HUES48 (cell line): ENCODE data around the gene HTRA3.
"Not testable (repeated sequence)": the region's sequence is repeated elsewhere in the genome, so short reads cannot be mapped to it uniquely, and the experiment has no call there.

Experiments used
- H3K27ac ChIP-seq: one replicate; pipeline ENCODE4 v1.7.0; 2013; ENCODE audit warnings: low read depth, low read length, inconsistent platforms
- H3K27me3 ChIP-seq: 2 replicates; pipeline ENCODE4 v1.6.1; 2013; ENCODE audit warnings: mild to moderate bottlenecking, low read length; ENCODE audit not compliant: control insufficient read depth, insufficient read depth
- H3K36me3 ChIP-seq: 2 replicates; pipeline ENCODE4 v1.6.1; 2013; ENCODE audit warnings: low read length; ENCODE audit not compliant: control insufficient read depth, insufficient read depth
- H3K4me1 ChIP-seq: 2 replicates; pipeline ENCODE4 v1.6.1; 2013; ENCODE audit warnings: mild to moderate bottlenecking, low read length; ENCODE audit not compliant: control insufficient read depth, insufficient read depth
- H3K4me3 ChIP-seq: 2 replicates; pipeline ENCODE4 v1.5.1; 2013; ENCODE audit warnings: mild to moderate bottlenecking, low read depth, low read length
- H3K9ac ChIP-seq: 2 replicates; pipeline ENCODE4 v1.6.1; 2013; ENCODE audit warnings: mild to moderate bottlenecking, low read depth, low read length, moderate library complexity
- H3K9me3 ChIP-seq: 2 replicates; pipeline ENCODE4 v1.6.1; 2013; ENCODE audit warnings: low read length; ENCODE audit not compliant: control insufficient read depth, insufficient read depth

The HTRA3 gene

GRCh38 chr4:8344377-8344776, 74.8 kb downstream of the HTRA3 start:
- H3K9ac ChIP-seq: no peak overlapping the region
- H3K36me3 ChIP-seq: no peaks in the 10 kb centered on the region
- no peaks in the 10 kb centered on the region for H3K27me3 ChIP-seq
- H3K27ac ChIP-seq: no peak overlapping the region
- H3K4me1 ChIP-seq: peaks cover 4% of the 10 kb centered on the region; the same call in 1 of the 2 replicates
- H3K4me3 ChIP-seq: no peak overlapping the region
- no peaks in the 10 kb centered on the region for H3K9me3 ChIP-seq

GRCh38 chr4:8345053-8345945, 75.7 kb downstream of the HTRA3 start:
- Histone ChIP-seq H3K27ac (no peak overlapping the region), H3K9ac (no peak overlapping the region), H3K4me3 (no peak overlapping the region), H3K27me3 (no peaks in the 10 kb centered on the region), H3K36me3 (no peaks in the 10 kb centered on the region), H3K4me1 (peaks cover 4% of the 10 kb centered on the region; the same call in 1 of the 2 replicates), H3K9me3 (no peaks in the 10 kb centered on the region)

GRCh38 chr4:8345946-8346814, 76.6 kb downstream of the HTRA3 start:
- H3K27ac ChIP-seq: no peak overlapping the region
- H3K36me3 ChIP-seq: no peaks in the 10 kb centered on the region
- no peak overlapping the region for H3K9ac ChIP-seq
- no peak overlapping the region for H3K4me3 ChIP-seq
- H3K27me3 ChIP-seq: no peaks in the 10 kb centered on the region
- H3K9me3 ChIP-seq: no peaks in the 10 kb centered on the region
- peaks cover 7% of the 10 kb centered on the region; the same call in 1 of the 2 replicates for H3K4me1 ChIP-seq

- H3K4me3 ChIP-seq: no peak overlapping the region
- peaks cover 11% of the 10 kb centered on the region; the same call in 1 of the 2 replicates for H3K4me1 ChIP-seq
- H3K36me3 ChIP-seq: no peaks in the 10 kb centered on the region
- H3K9ac ChIP-seq: no peak overlapping the region
- no peaks in the 10 kb centered on the region for H3K9me3 ChIP-seq
- H3K27ac ChIP-seq: no peak overlapping the region
- H3K27me3 ChIP-seq: no peaks in the 10 kb centered on the region; the same call in 1 of the 2 replicates
Measured at GRCh38 chr4:8346838-8347605, 77.5 kb downstream of the HTRA3 start.

DNA sequence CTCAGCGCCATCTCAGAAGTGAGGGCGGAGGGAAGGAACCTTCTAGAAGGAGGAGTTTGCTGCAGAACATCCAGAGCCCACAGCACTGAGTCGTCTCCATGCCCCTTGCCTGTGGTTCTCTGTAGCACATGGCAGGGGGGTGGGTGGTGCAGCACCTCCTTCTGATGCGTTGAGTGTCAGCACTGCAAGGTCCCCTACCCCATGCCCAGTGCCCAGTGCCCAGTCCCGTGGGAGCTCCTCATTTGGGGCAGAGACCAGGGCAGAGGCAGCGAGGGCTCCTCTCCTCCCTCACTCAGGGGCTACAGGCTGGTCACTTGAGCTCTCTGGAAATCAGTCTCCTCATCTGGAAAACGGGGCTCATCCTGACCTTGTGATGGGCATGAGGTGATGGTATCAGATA, 78.1 kb downstream of the HTRA3 start:
- H3K4me1 ChIP-seq: peaks cover 17% of the 10 kb centered on the region; the same call in 1 of the 2 replicates
- no peaks in the 10 kb centered on the region for H3K36me3 ChIP-seq
- H3K27ac ChIP-seq: no peak overlapping the region
- H3K4me3 ChIP-seq: no peak overlapping the region
- no peaks in the 10 kb centered on the region for H3K9me3 ChIP-seq
- no peak overlapping the region for H3K9ac ChIP-seq
- no peaks in the 10 kb centered on the region; the same call in 1 of the 2 replicates for H3K27me3 ChIP-seq

GRCh38 chr4:8348071-8348470, 78.5 kb downstream of the HTRA3 start:
- H3K9me3 ChIP-seq: no peaks in the 10 kb centered on the region

GRCh38 chr4:8349236-8349635, 79.7 kb downstream of the HTRA3 start:
- not testable (repeated sequence) for H3K9ac ChIP-seq, H3K36me3 ChIP-seq

More at GRCh38 chr4:8348071-8348470, 78.5 kb downstream of the HTRA3 start:
- H3K4me1 ChIP-seq: peaks cover 15% of the 10 kb centered on the region; the same call in 1 of the 2 replicates
- no peak overlapping the region for H3K4me3 ChIP-seq
- no peaks in the 10 kb centered on the region for H3K36me3 ChIP-seq
- no peak overlapping the region for H3K27ac ChIP-seq
- no peak overlapping the region for H3K9ac ChIP-seq
- no peaks in the 10 kb centered on the region; the same call in 1 of the 2 replicates for H3K27me3 ChIP-seq

GRCh38 chr4:8349664-8350236, 80.2 kb downstream of the HTRA3 start:
- no peaks in the 10 kb centered on the region for H3K36me3 ChIP-seq

More at GRCh38 chr4:8349236-8349635, 79.7 kb downstream of the HTRA3 start:
- H3K27me3 ChIP-seq, H3K9me3 ChIP-seq, H3K4me3 ChIP-seq, H3K27ac ChIP-seq: not testable (repeated sequence)
- H3K4me1 ChIP-seq: peaks cover 14% of the 10 kb centered on the region; the same call in 1 of the 2 replicates

GRCh38 chr4:8350352-8350751, 80.8 kb downstream of the HTRA3 start:
- Histone ChIP-seq H3K4me1 (peaks cover 14% of the 10 kb centered on the region; the same call in 1 of the 2 replicates), H3K4me3 (no peak overlapping the region), H3K27me3 (peaks cover 3% of the 10 kb centered on the region), H3K27ac (no peak overlapping the region), H3K9ac (no peak overlapping the region), H3K9me3 (no peaks in the 10 kb centered on the region), H3K36me3 (no peaks in the 10 kb centered on the region)

More at GRCh38 chr4:8349664-8350236, 80.2 kb downstream of the HTRA3 start:
- Histone ChIP-seq H3K27ac (no peak overlapping the region), H3K9ac (no peak overlapping the region), H3K4me3 (no peak overlapping the region), H3K27me3 (peaks cover 3% of the 10 kb centered on the region; the same call in 1 of the 2 replicates), H3K4me1 (peaks cover 14% of the 10 kb centered on the region; the same call in 1 of the 2 replicates), H3K9me3 (no peaks in the 10 kb centered on the region)
